ENCODE measurements around the gene ANO3.

Gene ANO3

GRCh38 chr11:26710489-26710888 is 378.6 kb downstream of the ANO3 start:
- no peak for DNase-seq (ENCODE audit: low read depth)

DNA sequence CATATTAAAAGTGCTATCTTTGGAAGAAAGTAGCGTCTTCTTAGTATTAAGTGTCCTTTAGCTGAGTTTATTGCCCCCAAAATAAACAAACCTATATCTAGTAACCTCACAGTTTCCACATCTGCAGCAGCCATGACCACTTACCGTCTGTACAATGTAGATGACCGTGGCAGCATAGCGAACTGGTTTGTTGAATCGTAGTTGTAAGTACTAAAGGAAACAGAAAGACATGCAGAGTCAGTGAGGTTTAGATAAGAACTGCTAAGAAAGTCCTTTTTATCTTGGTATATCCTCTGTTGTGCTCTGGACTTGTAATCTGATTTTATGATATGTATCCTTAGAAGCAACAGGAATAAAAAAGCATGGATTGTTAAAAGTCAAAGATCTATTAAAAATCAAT is 380.6 kb downstream of the ANO3 start:
- DNase-seq (ENCODE audit: low read depth): no peak
